Measurements from ENCODE around the gene NLRP12. TPM values are rescaled to one million over a fixed set of nuclear protein-coding genes. Genes with fewer than 3 reads are reported as not detected.

NLRP12 gene
- total RNA-seq, 2 experiments from 2014 or later: 0.08 TPM; not detected in 1

Other genes starting within 250 kb of the NLRP12 start
- gene DPRX, start 192.3 kb downstream of the NLRP12 start, total RNA-seq: not detected
- gene MYADM, start 43.6 kb upstream of the NLRP12 start, total RNA-seq: 100 to 1,000 TPM; 109 TPM
- gene PRKCG, start 57.9 kb upstream of the NLRP12 start, total RNA-seq: not detected
- gene CACNG7, start 85.0 kb upstream of the NLRP12 start, total RNA-seq: not detected
- gene CACNG8, start 138.6 kb upstream of the NLRP12 start, total RNA-seq: under 1 TPM in 1 of 2 experiments, not detected in 1; 0.05 TPM
- gene CACNG6, start 167.3 kb upstream of the NLRP12 start, total RNA-seq: not detected
- not detected for gene VSTM1, start 239.6 kb upstream of the NLRP12 start, total RNA-seq